Smooth muscle cell (in vitro differentiated cells): ENCODE results near the gene C4orf54. TPM values are rescaled to one million over a fixed set of nuclear protein-coding genes. Genes with fewer than 3 reads are reported as not detected.

Experiments used
- DNase-seq: peaks from one replicate; lab custom pipeline; 2025; ENCODE audit not compliant: unreplicated experiment; lab: John Stamatoyannopoulos, UW
- H2AFZ ChIP-seq: fragments of 200-600 bp; sonication (generic); 2 replicates; pipeline ENCODE4 v1.6.0; 2016; ENCODE audit warnings: antibody characterized with exemption, low read depth, mild to moderate bottlenecking
- H3F3A ChIP-seq: fragments of 200-600 bp; sonication (generic); 2 replicates; pipeline ENCODE4 v1.6.0; 2017; ENCODE audit warnings: antibody characterized with exemption, low read depth
- H3K27ac ChIP-seq: fragments of 200-600 bp; sonication (generic); 2 replicates; pipeline ENCODE4 v1.5.1; 2016; ENCODE audit warnings: low read depth, mild to moderate bottlenecking
- H3K27me3 ChIP-seq: fragments of 200-600 bp; sonication (generic); 2 replicates; pipeline ENCODE4 v1.6.1; 2016; ENCODE audit warnings: low read depth, mild to moderate bottlenecking
- H3K36me3 ChIP-seq: fragments of 200-600 bp; sonication (generic); 2 replicates; pipeline ENCODE4 v1.5.1; 2016; ENCODE audit warnings: low read depth
- H3K4me1 ChIP-seq: fragments of 200-600 bp; sonication (generic); 2 replicates; pipeline ENCODE4 v1.5.1; 2016; ENCODE audit warnings: low read depth
- H3K4me2 ChIP-seq: fragments of 200-600 bp; sonication (generic); 2 replicates; pipeline ENCODE4 v1.6.0; 2016; ENCODE audit warnings: mild to moderate bottlenecking
- H3K4me3 ChIP-seq: fragments of 200-600 bp; sonication (generic); 2 replicates; pipeline ENCODE4 v1.5.1; 2016; ENCODE audit warnings: mild to moderate bottlenecking
- H3K79me2 ChIP-seq: fragments of 200-600 bp; sonication (generic); 2 replicates; pipeline ENCODE4 v1.6.0; 2016; ENCODE audit warnings: low read depth, mild to moderate bottlenecking
- H3K9ac ChIP-seq: fragments of 200-600 bp; sonication (generic); 2 replicates; pipeline ENCODE4 v1.6.0; 2016; ENCODE audit warnings: low read depth
- H3K9me3 ChIP-seq: fragments of 200-600 bp; sonication (generic); replicated peaks from 2 replicates; pipeline ENCODE4 v1.5.1; 2016; ENCODE audit warnings: low read depth
- H4K20me1 ChIP-seq: fragments of 200-600 bp; sonication (generic); 2 replicates; pipeline ENCODE4 v1.6.0; 2016; ENCODE audit warnings: low read depth
- WGBS: methylation state at CpG from one replicate; pipeline ENCODE4 v1.1.7; 2016; ENCODE audit warnings: low lambda C conversion rate; 5-methylcytosine and 5-hydroxymethylcytosine counted together
- polyA plus RNA-seq: library from polyadenylated mRNA; unstranded; fragments of >200 nt; fragmentation: Nextera tagmentation; extraction: Ambion mirVana; gene quantifications from 2 replicates; pipeline ENCODE4 v1.2.1, GENCODE V29; 2016
- total RNA-seq: library from RNA; depleted of rRNA; stranded (reverse); fragments of >200 nt; gene quantifications from 2 replicates; pipeline ENCODE4 v1.2.3, GENCODE V29; 2014
- TF ChIP-seq, protein P1 (sequence below): fragments of 200-600 bp; sonication (generic); IDR thresholded peaks from 2 replicates; pipeline ENCODE4 v1.5.1; 2017; ENCODE audit warnings: borderline replicate concordance, mild to moderate bottlenecking, antibody characterized with exemption; ENCODE audit not compliant: insufficient read depth, poor library complexity, severe bottlenecking

C4orf54 gene
- total and polyA plus RNA-seq, 2 experiments from 2014 or later: not detected

DNA sequence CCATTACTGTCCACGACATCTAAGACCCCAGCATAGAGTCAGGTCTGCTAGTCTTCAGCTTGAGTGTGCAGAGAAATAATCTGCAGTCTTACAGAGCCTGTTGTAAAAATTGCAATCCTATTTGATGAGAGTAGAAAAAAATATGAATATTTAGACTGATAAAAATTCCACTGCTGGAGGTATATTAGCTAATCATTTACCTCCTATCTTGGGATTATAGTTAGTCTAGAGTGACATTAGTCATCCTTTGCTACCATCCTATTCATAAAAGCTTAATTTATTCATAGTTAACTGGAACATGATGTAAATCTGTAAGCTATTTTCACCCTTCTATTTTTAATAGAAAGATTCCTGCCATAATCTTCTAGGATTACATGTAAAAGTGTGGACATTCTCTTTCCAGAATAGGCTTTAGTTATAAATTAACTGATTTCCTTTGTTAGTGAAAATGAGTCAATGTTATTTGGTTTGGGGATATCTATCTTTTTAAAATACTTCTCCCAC, 26.7 kb downstream of the C4orf54 start:
- Histone ChIP-seq H3K27me3 (no peaks in the 10 kb centered on the region), H3K36me3 (no peaks in the 10 kb centered on the region), H3K9me3 (no peaks in the 10 kb centered on the region), H3K4me1 (no peaks in the 10 kb centered on the region), H3K4me2 (peak overlapping the region; percentile 19), H2AFZ (no peak overlapping the region), H3F3A (no peaks in the 10 kb centered on the region), H4K20me1 (no peaks in the 10 kb centered on the region), H3K9ac (no peak overlapping the region), H3K79me2 (no peaks in the 10 kb centered on the region), H3K4me3 (no peak overlapping the region), H3K27ac (no peak overlapping the region)
- TF ChIP-seq, protein P1, sequence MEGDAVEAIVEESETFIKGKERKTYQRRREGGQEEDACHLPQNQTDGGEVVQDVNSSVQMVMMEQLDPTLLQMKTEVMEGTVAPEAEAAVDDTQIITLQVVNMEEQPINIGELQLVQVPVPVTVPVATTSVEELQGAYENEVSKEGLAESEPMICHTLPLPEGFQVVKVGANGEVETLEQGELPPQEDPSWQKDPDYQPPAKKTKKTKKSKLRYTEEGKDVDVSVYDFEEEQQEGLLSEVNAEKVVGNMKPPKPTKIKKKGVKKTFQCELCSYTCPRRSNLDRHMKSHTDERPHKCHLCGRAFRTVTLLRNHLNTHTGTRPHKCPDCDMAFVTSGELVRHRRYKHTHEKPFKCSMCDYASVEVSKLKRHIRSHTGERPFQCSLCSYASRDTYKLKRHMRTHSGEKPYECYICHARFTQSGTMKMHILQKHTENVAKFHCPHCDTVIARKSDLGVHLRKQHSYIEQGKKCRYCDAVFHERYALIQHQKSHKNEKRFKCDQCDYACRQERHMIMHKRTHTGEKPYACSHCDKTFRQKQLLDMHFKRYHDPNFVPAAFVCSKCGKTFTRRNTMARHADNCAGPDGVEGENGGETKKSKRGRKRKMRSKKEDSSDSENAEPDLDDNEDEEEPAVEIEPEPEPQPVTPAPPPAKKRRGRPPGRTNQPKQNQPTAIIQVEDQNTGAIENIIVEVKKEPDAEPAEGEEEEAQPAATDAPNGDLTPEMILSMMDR: no peak
- no peak for DNase-seq
- WGBS: 69% methylated on average over 1 of the region's 1 CpG

DNA sequence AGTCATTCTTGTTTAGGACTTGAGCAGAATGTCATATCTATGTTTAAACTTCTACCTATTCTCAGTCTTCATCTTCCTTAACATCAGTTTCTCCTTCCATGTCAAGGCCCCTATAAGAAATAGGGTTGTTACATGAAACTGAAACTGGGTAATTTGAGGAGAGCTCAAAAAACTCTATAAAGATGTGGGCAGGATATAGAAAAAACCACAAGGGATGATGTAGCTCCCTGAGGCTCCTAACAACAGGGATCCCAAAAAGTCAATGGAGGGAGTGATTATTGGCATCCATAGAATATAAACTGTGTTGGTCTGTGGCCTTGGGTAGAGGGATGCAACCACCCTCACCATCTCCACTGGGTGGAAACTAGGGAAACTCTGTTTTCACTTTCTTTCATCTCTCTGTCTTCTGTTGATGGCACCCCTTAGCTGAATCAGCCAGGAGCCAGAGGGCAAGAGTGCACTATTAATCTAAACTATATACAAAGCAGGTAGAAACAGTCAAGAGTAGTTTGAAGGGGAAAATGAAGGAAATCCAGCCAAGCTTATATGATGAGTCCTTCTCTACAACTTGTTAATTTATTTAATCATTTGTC, 27.6 kb downstream of the C4orf54 start:
- Histone ChIP-seq H3K79me2 (no peaks in the 10 kb centered on the region), H3K9me3 (no peaks in the 10 kb centered on the region), H4K20me1 (no peaks in the 10 kb centered on the region), H3K27me3 (no peaks in the 10 kb centered on the region), H3K36me3 (no peaks in the 10 kb centered on the region), H3F3A (no peaks in the 10 kb centered on the region), H3K27ac (no peak overlapping the region), H3K9ac (no peak overlapping the region), H3K4me2 (no peak overlapping the region), H2AFZ (no peak overlapping the region), H3K4me3 (no peak overlapping the region), H3K4me1 (peaks cover under 1% of the 10 kb centered on the region)
- TF ChIP-seq, protein P1: no peak
- DNase-seq: no peak

DNA sequence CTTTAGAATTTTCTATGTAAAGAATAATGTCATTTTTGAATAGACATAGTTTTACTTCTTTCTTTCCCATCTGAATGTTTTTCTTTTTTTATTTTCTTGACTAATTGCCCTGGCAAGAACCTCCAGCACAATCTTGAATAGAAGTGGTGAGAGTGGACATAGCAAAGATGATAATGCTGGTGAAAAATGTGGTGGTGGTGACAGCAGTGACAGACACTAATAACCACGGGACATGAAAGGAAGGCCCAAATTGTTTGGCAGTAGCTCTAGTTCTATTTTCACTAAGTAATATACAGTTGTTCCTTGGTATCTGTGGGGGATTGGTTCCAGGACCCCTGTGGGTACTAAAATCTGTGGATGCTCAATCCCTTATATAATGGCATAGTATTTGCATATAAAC, 29.6 kb downstream of the C4orf54 start:
- H3K9ac ChIP-seq: no peak overlapping the region
- WGBS: 97% methylated on average over 1 of the region's 1 CpG
- no peaks in the 10 kb centered on the region for H4K20me1 ChIP-seq
- H3K4me2 ChIP-seq: no peak overlapping the region
- no peaks in the 10 kb centered on the region for H3K36me3 ChIP-seq
- H2AFZ ChIP-seq: no peak overlapping the region
- no peaks in the 10 kb centered on the region for H3F3A ChIP-seq
- no peaks in the 10 kb centered on the region for H3K79me2 ChIP-seq
- no peaks in the 10 kb centered on the region for H3K27me3 ChIP-seq
- no peak overlapping the region for H3K4me3 ChIP-seq
- H3K27ac ChIP-seq: no peak overlapping the region
- peaks cover 14% of the 10 kb centered on the region for H3K4me1 ChIP-seq
- no peaks in the 10 kb centered on the region for H3K9me3 ChIP-seq
- TF ChIP-seq, protein P1: no peak
- DNase-seq: no peak

DNA sequence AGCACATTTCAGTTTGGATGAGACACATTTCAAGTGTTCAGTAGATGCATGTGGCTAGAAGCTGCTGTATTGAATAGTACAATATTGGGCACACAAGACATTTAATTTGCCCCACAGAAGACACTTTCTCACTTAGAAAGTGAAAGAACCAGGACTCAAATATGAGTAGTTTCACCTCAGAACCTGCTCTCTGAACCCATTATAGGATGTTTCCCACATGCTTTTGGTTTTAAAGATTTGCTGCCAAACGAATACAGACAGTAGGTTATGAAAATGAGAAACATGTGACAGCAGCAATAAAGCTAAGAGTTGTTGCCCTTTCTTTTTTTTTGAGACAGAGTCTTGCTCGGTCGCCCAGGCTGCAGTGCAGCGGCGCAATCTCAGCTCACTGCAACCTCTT, 32.3 kb downstream of the C4orf54 start:
- H3K9ac ChIP-seq: no peak overlapping the region
- TF ChIP-seq, protein P1: no peak
- no peaks in the 10 kb centered on the region for H3K27me3 ChIP-seq
- 91% methylated on average over 5 of the region's 5 CpGs for WGBS
- no peak overlapping the region for H3K4me3 ChIP-seq
- no peak overlapping the region for H3K27ac ChIP-seq
- H3F3A ChIP-seq: no peaks in the 10 kb centered on the region
- peaks cover 14% of the 10 kb centered on the region for H3K4me1 ChIP-seq
- no peak overlapping the region for H3K4me2 ChIP-seq
- H4K20me1 ChIP-seq: no peaks in the 10 kb centered on the region
- H3K9me3 ChIP-seq: no peaks in the 10 kb centered on the region
- no peak for DNase-seq
- no peaks in the 10 kb centered on the region for H3K36me3 ChIP-seq
- no peak overlapping the region for H2AFZ ChIP-seq
- H3K79me2 ChIP-seq: no peaks in the 10 kb centered on the region
